GM18508 (cell line): ENCODE measurements around the gene INO80C.

Experiments
- ATAC-seq: cut with Tn5 transposase; IDR thresholded peaks from one replicate; pipeline ENCODE4 v1.9.1; 2021; ENCODE audit warnings: moderate number of reproducible peaks; ENCODE audit not compliant: insufficient read depth, unreplicated experiment

INO80C gene

DNA sequence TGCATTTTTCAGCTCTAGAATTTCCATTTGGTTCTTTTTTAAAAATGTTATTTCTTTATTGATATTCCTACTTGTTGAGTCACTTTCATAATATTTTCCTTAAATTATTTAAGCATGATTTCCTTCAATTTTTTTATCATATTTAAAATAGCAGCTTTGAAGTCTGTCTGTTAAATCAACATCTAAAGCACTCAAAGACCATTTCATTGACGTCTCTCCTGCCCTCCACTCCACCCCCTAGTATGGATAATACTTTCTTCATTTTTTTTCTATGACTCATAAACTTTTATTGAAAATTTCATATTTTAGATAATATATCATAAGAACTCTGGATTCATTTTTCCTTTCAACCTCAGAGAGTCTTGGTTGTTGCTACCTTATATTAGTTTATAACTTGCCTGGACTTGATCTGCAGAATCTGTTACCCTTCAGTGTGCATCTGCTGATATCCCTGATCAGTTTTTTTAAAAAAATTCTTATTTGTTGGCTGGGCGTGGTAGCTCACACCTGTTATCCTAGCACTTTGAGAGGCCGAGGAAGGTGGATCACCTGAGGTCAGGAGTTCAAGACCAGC, 61.6 kb downstream of the INO80C start:
- ATAC-seq, result no peak

GRCh38 chr18:35435401-35435800, 62.4 kb downstream of the INO80C start:
- ATAC-seq, result no peak

DNA sequence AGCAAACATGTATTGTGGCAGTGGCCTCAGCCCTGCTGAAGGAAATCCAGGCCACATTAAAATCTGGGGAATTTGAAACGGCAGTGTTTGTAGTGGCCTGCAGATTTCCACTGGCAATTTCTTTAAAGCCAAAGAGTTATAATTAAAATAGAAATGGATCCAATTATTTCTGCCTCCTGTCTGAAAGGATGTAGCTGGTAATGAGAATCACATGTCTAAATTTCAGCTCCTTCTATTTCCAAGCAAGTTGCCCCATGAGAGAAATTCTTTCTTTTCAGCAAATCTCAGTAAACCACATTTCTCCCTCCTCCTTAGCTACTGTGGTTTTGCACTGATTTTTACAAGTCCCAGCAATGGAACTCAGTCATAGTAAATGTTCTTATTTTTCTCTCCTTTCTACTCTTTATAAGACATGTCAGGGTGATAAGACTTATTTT, 65.2 kb downstream of the INO80C start:
- no peak for ATAC-seq

DNA sequence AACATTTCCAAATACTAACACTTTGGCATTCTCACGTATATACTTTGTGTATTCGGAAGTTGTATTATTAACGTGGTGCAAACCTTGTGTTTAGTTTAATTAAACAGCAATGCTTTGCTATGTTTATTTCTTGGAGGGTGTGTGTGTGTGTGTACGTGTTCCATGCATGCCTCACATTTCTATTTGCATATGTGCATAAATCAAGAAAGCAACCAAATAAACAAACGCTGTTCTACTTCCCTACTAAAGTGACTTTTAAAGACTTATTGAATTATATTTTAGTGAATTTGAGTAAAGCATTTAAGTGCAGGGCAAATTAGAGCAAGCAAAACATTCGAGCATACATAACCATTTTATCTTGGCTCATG, 66.4 kb downstream of the INO80C start:
- ATAC-seq, result no peak

DNA sequence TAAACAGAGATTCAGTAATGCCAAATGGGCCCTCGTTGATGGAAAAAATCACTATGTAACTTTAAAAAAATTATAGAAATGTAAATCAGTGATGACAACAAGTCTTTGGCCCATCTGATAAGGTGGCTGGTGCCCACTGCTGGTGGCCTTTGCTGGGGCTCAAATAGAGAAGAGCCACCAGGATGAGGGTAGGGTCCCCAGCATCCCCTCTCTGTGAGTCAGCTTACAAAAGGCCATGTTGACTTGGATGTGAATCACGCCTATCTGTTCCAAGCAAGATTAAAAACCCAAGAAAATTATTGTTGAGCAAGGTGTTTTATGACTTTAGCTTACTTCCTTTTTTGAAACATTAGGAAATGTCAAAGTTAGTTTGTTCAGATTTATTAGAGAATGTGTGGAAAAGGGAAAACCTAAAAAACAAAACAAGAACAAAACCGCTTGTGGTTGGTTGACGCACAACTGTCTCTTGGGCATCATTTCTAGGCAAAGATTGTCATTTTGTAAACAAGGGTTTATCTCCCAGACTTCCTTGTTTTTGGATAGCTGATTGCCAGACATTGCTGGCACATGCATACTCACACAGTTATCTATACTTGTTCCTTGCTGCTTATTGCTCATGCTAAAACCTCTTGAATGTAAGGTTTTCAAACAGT, 66.9 kb downstream of the INO80C start:
- no peak for ATAC-seq

GRCh38 chr18:35426786-35427185, 71.0 kb downstream of the INO80C start:
- no peak for ATAC-seq

- ATAC-seq, result no peak
Observed at GRCh38 chr18:35424356-35424755, 73.4 kb downstream of the INO80C start.

DNA sequence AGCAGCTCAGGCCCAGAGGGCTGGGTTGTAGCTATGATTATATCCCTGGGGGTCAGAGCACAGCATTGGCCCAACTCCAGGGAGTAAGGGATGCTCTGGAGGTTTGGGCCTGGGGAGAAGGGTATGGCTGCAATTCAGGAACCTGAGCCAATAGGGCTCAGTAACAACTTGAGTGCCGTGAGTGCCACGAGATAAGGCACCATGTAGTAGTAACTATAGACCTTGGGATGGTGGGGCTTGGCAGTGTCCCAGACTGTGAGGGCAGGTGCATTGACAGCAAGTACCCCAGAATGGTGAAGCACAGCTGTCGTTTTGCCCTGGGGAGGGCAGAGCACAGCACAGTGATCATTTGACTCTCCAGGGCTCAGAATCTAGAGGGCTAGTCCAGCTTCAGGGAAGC, 75.5 kb downstream of the INO80C start:
- no peak for ATAC-seq

GRCh38 chr18:35418610-35419009, 79.2 kb downstream of the INO80C start:
- ATAC-seq, result no peak
